A673 (cell line): ENCODE data around the gene RHOT1.

ENCODE experiments used
- EZH2 ChIP-seq: fragments of 200-600 bp; sonication (generic); IDR thresholded peaks from 2 replicates; pipeline ENCODE4 v1.6.1; 2017; ENCODE audit warnings: borderline replicate concordance, low read depth, mild to moderate bottlenecking, mixed read lengths, antibody characterized with exemption, low read length; ENCODE audit not compliant: poor library complexity, severe bottlenecking
- TF ChIP-seq, protein P1 (sequence below): fragments of 300-800, 200-600 bp; sonication (generic); conservative IDR thresholded peaks from 2 replicates; pipeline ENCODE4 v1.5.1; 2017; ENCODE audit warnings: low read depth, mild to moderate bottlenecking, antibody characterized with exemption, low read length, moderate library complexity, mixed read lengths

GRCh38 chr17:32265192-32265923 is 123.1 kb downstream of the RHOT1 start, which contains the start of gene RHBDL3:
- TF ChIP-seq, protein P1, sequence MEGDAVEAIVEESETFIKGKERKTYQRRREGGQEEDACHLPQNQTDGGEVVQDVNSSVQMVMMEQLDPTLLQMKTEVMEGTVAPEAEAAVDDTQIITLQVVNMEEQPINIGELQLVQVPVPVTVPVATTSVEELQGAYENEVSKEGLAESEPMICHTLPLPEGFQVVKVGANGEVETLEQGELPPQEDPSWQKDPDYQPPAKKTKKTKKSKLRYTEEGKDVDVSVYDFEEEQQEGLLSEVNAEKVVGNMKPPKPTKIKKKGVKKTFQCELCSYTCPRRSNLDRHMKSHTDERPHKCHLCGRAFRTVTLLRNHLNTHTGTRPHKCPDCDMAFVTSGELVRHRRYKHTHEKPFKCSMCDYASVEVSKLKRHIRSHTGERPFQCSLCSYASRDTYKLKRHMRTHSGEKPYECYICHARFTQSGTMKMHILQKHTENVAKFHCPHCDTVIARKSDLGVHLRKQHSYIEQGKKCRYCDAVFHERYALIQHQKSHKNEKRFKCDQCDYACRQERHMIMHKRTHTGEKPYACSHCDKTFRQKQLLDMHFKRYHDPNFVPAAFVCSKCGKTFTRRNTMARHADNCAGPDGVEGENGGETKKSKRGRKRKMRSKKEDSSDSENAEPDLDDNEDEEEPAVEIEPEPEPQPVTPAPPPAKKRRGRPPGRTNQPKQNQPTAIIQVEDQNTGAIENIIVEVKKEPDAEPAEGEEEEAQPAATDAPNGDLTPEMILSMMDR: no peak
- no peak for TF ChIP-seq EZH2
